Gastroesophageal sphincter (tissue), 4 donors: ENCODE results near the gene BIRC7. TPM values are rescaled to one million over a fixed set of nuclear protein-coding genes. Genes with fewer than 3 reads are reported as not detected.

Experiments used
- ATAC-seq: fragments of 150-250 bp; one replicate; pipeline ENCODE4 v1.9.1; 2016; ENCODE audit warnings: mild to moderate bottlenecking, moderate library complexity
- H3K27ac ChIP-seq, 4 donors: fragments of 200-600 bp; sonication (generic) in 3 of 4; 1 replicate in 3 of 4; 2 replicates in 1 of 4; pipeline ENCODE4 v1.5.1; 2016 to 2019
- H3K27me3 ChIP-seq: fragments of 200-600 bp; sonication (generic); one replicate; pipeline ENCODE4 v1.5.1; 2019
- H3K36me3 ChIP-seq, 2 donors: fragments of 200-600 bp; sonication (generic); one replicate each; pipeline ENCODE4 v1.5.1; 2019; ENCODE audit warnings: control low read depth in 1 of 2
- H3K4me1 ChIP-seq, 3 donors: fragments of 200-600 bp; sonication (generic); 1 replicate in 2 of 3; 2 replicates in 1 of 3; pipeline ENCODE4 v1.5.1; 2016 to 2019; ENCODE audit warnings: control low read depth in 2 of 3
- H3K4me3 ChIP-seq, 2 donors: fragments of 200-600 bp; sonication (generic); one replicate each; pipeline ENCODE4 v1.5.1; 2019; ENCODE audit warnings: mild to moderate bottlenecking in 1 of 2, moderate library complexity in 1 of 2
- H3K9me3 ChIP-seq, 3 donors: fragments of 200-600 bp; sonication (generic); one replicate each; pipeline ENCODE4 v1.5.1; 2017 to 2019; ENCODE audit warnings: control low read depth in 2 of 3
- EP300 ChIP-seq: sonication (generic); formaldehyde crosslinking; IDR thresholded peaks from one replicate; pipeline ENCODE4 v1.6.1; 2017; ENCODE audit warnings: antibody characterized with exemption, mild to moderate bottlenecking
- POLR2A ChIP-seq, 2 donors: fragments of 450-650 bp; IDR thresholded peaks; one replicate each; pipeline ENCODE4 v1.6.1; 2017; ENCODE audit warnings: antibody characterized with exemption in 2 of 2, mild to moderate bottlenecking in 2 of 2, moderate library complexity in 1 of 2
- POLR2AphosphoS5 ChIP-seq: sonication (generic); formaldehyde crosslinking; IDR thresholded peaks from one replicate; pipeline ENCODE4 v1.6.1; 2017; ENCODE audit warnings: antibody characterized with exemption
- WGBS, 2 donors: methylation state at CpG; one replicate each; pipeline ENCODE4 v1.1.5; 2018; ENCODE audit warnings: low coverage in 1 of 2; 5-methylcytosine and 5-hydroxymethylcytosine counted together
- total RNA-seq, 4 donors: library from RNA; depleted of rRNA; stranded (reverse); fragments of >200 nt; gene quantifications; one replicate each; pipeline ENCODE4 v1.1.0, GENCODE V29; 2016
- TF ChIP-seq, protein P1 (sequence below), 4 experiments: fragments of 200-600 bp in 2 of 4; fragments of 450-650 bp in 2 of 4; sonication (generic) in 1 of 4; IDR thresholded peaks; one replicate each; pipeline ENCODE4 v1.5.1; 2017 to 2019; ENCODE audit warnings: antibody characterized with exemption in 4 of 4, mild to moderate bottlenecking in 2 of 4, moderate library complexity in 2 of 4

Gene BIRC7
- total RNA-seq, 4 donors from 2014 or later, result not detected

DNA sequence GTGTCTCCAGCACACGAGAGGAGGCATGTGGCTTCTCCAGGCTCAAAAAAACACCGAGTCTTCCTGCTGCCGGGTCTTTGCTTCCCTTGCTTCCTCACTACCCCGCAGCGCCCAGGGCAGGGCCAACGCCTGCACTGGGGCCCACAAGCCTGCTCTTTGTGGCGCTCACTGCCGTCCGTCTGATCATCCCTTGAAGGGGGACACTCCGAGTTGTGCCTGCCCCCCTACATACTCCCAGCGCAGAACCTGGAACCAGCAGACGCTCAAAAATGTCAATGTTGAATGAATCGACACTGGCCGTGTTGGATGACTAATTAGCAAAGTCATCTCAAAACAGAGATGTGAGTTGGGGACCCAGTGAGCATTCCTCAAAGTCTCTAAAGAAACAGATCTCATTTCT lies 28.8 kb downstream of the BIRC7 start:
- TF ChIP-seq, protein P1, sequence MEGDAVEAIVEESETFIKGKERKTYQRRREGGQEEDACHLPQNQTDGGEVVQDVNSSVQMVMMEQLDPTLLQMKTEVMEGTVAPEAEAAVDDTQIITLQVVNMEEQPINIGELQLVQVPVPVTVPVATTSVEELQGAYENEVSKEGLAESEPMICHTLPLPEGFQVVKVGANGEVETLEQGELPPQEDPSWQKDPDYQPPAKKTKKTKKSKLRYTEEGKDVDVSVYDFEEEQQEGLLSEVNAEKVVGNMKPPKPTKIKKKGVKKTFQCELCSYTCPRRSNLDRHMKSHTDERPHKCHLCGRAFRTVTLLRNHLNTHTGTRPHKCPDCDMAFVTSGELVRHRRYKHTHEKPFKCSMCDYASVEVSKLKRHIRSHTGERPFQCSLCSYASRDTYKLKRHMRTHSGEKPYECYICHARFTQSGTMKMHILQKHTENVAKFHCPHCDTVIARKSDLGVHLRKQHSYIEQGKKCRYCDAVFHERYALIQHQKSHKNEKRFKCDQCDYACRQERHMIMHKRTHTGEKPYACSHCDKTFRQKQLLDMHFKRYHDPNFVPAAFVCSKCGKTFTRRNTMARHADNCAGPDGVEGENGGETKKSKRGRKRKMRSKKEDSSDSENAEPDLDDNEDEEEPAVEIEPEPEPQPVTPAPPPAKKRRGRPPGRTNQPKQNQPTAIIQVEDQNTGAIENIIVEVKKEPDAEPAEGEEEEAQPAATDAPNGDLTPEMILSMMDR (IDR thresholded peaks at IDR 0.05), result no peak
- TF ChIP-seq EP300, result no peak
- TF ChIP-seq POLR2A (IDR thresholded peaks at IDR 0.05), result no peak
- no peak for TF ChIP-seq POLR2AphosphoS5
- WGBS, 2 donors, result 21 to 40% methylated on average over 2 to 3 of the region's 14 CpGs
- no peak for ATAC-seq
- Histone ChIP-seq H3K27ac (no peak overlapping the region), H3K9me3 (no peaks in the 10 kb centered on the region), H3K27me3 (peaks cover 82% of the 10 kb centered on the region), H3K4me3 (no peak overlapping the region), H3K36me3 (no peaks in the 10 kb centered on the region), H3K4me1 (no peaks in the 10 kb centered on the region)

DNA sequence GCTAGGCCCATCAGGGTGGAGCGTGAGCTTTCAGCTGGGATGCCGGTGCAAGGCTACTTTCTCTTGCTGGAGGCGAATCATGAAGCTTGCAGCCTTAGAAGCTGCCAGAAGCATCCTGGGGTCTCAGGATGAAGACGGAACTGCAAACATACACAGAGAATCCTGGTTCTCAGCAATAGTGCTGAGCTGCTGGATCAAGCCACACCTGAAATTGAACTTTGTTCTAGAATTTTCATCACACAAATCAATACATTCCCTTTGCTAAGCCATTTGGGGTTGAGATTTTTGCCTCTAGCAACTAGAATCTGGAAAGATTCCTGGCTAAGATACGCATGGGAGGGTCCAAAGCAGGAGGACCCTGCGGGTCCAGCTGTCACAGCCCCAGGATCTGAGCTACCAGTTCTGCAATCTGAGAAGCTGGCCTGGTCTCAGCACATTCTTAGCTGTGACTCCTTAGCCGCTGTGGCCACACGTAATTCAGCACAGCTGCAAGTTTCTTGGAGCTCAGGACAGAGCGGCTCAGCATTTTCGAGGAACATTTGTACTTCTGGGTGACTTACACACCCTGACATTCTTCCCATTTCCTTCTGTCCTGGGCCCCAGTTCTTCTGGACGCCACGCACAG lies 30.3 kb downstream of the BIRC7 start:
- Histone ChIP-seq H3K9me3 (no peaks in the 10 kb centered on the region), H3K27ac (no peak overlapping the region), H3K4me1 (no peaks in the 10 kb centered on the region), H3K27me3 (peaks cover 68% of the 10 kb centered on the region), H3K4me3 (no peak overlapping the region), H3K36me3 (no peaks in the 10 kb centered on the region)
- no peak for ATAC-seq
- 53 to 94% methylated on average over 2 to 3 of the region's 12 CpGs for WGBS, 2 donors
- TF ChIP-seq, protein P1 (IDR thresholded peaks at IDR 0.05), result no peak
- TF ChIP-seq EP300 (no peak), POLR2A (IDR thresholded peaks at IDR 0.05) (no peak), POLR2AphosphoS5 (no peak)

DNA sequence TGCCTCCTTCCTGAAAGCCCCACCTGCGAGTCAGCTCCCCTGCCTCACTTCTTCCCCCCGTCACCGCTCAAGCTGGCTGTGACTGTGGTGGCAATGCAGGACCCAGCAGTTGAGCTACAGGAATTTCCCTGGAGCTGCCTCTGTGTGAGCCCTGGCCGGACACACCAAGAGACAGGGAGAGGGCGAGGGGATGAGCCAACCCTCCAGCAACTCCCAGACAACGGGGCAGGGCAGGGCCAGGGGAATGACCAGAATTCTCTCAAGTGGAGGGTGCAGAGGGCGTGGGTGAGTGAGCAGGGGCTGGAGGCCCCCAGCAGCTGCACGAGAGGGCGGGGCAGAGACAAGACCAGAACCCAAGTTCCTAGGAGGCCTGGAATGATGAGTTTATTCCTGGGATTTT lies 32.0 kb downstream of the BIRC7 start:
- Histone ChIP-seq H3K4me3 (no peak overlapping the region), H3K4me1 (peaks cover 0 to 10% (median 7%) of the 10 kb centered on the region in 3 donors), H3K9me3 (no peaks in the 10 kb centered on the region), H3K27ac (no peak overlapping the region), H3K27me3 (peaks cover 51% of the 10 kb centered on the region), H3K36me3 (no peaks in the 10 kb centered on the region)
- no peak for ATAC-seq
- TF ChIP-seq EP300 (no peak), POLR2A (IDR thresholded peaks at IDR 0.05) (no peak), POLR2AphosphoS5 (no peak)
- TF ChIP-seq, protein P1 (IDR thresholded peaks at IDR 0.05), result no peak
- 35% methylated on average over 2 of the region's 9 CpGs; no CpG with 5 or more reads in 1 of the 2 donors for WGBS, 2 donors

DNA sequence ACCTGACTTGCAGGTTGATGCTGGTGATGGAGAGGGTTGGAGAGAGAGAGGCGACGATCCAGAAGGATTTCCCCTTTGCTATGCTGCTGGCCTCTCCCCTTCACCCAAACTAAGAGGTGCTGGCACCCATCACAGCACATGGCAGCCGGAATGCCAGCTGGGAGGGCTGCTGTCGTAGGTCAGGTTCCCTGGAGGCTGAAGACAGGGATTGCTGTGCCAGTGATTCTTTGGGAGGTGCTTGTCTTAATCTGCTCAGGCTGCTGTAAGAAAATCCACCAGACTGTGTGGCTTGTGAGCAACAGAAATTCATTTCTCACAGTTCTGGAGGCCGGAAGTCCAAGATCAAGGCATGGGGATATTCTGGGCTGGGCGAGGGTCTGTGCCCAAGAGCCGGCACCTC lies 32.6 kb downstream of the BIRC7 start:
- Histone ChIP-seq H3K4me3 (no peak overlapping the region), H3K27me3 (peaks cover 46% of the 10 kb centered on the region), H3K27ac (no peak overlapping the region), H3K36me3 (no peaks in the 10 kb centered on the region), H3K4me1 (peaks cover 0 to 13% (median 7%) of the 10 kb centered on the region in 3 donors), H3K9me3 (no peaks in the 10 kb centered on the region)
- no peak for TF ChIP-seq EP300
- TF ChIP-seq POLR2AphosphoS5, result no peak
- TF ChIP-seq POLR2A (IDR thresholded peaks at IDR 0.05), result no peak
- TF ChIP-seq, protein P1 (IDR thresholded peaks at IDR 0.05), result no peak
- ATAC-seq, result no peak
- WGBS, 2 donors, result 70 to 90% methylated on average over 2 of the region's 7 CpGs
